ENCODE measurements around the gene KLF16. TPM values are rescaled to one million over a fixed set of nuclear protein-coding genes. Genes with fewer than 3 reads are reported as not detected.

Gene KLF16
- total and polyA plus RNA-seq, 2 donors from 2014 or later, result 10.4 to 22.2 TPM

DNA sequence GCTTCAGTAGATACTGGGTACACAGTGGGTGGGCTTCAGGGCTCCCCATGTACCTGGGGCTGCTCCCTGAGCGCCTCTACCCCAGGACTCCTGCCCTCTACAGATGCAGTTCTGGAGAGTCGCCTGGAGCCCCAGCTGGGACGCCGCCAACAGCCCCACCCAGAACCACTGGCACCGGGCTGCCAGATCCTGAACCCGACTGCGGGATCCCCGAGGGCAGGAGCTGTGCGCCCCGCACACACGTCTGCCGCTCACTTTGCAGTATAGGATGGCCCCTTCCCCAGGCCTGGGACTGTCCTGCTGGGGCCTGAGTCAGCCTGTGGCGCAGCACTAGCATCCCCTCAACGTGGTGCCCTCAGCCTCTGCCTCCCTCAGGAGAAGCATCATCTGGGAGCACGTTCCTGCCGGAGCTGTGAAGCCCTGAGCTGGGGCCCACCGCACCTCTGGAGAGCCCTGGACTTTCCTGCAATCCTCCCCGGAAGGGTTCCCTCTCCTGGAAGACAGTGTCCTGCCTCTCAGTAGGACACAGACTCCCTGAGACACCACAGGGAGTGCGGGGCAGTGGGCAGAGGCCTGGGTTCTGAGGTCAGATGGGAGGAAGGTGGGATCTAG, 18.8 kb downstream of the KLF16 start:
- FAIRE-seq, result no peak
- no peak for DNase-seq
- H3K36me3 ChIP-seq (ENCODE audit: control insufficient read depth in 2 of 3, insufficient read depth in 3 of 3, low read length in 3 of 3), result no peaks in the 10 kb centered on the region
- intact Hi-C loops (cut with DNase I), result no loop called here
- TF ChIP-seq, protein P1, sequence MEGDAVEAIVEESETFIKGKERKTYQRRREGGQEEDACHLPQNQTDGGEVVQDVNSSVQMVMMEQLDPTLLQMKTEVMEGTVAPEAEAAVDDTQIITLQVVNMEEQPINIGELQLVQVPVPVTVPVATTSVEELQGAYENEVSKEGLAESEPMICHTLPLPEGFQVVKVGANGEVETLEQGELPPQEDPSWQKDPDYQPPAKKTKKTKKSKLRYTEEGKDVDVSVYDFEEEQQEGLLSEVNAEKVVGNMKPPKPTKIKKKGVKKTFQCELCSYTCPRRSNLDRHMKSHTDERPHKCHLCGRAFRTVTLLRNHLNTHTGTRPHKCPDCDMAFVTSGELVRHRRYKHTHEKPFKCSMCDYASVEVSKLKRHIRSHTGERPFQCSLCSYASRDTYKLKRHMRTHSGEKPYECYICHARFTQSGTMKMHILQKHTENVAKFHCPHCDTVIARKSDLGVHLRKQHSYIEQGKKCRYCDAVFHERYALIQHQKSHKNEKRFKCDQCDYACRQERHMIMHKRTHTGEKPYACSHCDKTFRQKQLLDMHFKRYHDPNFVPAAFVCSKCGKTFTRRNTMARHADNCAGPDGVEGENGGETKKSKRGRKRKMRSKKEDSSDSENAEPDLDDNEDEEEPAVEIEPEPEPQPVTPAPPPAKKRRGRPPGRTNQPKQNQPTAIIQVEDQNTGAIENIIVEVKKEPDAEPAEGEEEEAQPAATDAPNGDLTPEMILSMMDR (IDR thresholded peaks at IDR 0.05; ENCODE audit: borderline replicate concordance, extremely low read depth, insufficient read depth), result no peak
- peaks cover 0 to 55% (median 12%) of the 10 kb centered on the region in 3 donors for H3K4me1 ChIP-seq (ENCODE audit: control insufficient read depth in 2 of 3, insufficient read depth in 2 of 3, low read depth in 1 of 3, low read length in 3 of 3)
- H3K27me3 ChIP-seq (ENCODE audit: control insufficient read depth, insufficient read depth, low read length), result no peaks in the 10 kb centered on the region
- H3K4me3 ChIP-seq (ENCODE audit: low read length in 3 of 3), result no peak overlapping the region
- H3K9me3 ChIP-seq (ENCODE audit: control insufficient read depth in 2 of 3, insufficient read depth in 1 of 3, low read length in 3 of 3), result no peaks in the 10 kb centered on the region
- no peak overlapping the region for H3K9ac ChIP-seq (ENCODE audit: low read length in 3 of 3)
- H3K27ac ChIP-seq (ENCODE audit: low read depth in 2 of 2, low read length in 2 of 2), result no peak overlapping the region

DNA sequence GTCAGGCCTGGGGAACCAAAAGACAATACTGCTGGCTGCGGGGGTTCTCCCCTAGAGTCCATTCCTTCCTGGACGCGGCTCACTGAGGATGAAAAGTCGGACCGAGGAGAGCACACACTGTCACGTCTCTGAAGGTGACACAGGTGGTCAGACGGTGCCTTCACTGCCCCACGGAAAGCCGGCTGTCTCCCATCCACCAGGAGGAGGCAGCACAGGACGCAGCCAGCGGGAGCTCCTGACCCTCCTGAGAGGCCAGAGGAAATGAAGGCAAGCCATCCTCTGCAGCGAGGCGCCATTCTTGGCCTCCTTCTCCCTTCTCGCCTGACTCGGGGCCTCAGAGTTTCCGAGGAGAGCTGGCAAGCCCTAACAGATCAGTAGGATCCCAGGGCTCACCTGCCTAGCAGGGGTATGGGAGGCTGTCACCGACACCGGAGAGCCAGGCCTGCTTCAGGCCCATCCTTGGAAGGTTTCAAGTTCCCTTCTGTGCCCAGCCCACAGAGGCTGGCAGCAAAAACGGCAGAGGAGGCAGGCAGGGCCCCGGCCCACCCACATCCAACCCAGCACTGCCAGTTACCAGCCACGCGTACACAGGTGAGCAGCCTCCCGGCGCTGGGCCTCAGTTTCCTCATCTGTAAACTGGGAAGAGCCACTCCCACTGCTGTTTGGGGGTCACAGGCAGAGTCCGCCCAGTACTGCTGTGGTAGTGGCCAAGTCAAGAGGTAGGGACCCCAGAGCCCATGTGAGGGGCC, 19.6 kb downstream of the KLF16 start:
- H3K4me1 ChIP-seq (ENCODE audit: control insufficient read depth in 2 of 3, insufficient read depth in 2 of 3, low read depth in 1 of 3, low read length in 3 of 3), result peaks cover 0 to 58% (median 12%) of the 10 kb centered on the region in 3 donors
- H3K4me3 ChIP-seq (ENCODE audit: low read length in 3 of 3), result no peak overlapping the region
- no peaks in the 10 kb centered on the region for H3K36me3 ChIP-seq (ENCODE audit: control insufficient read depth in 2 of 3, insufficient read depth in 3 of 3, low read length in 3 of 3)
- H3K27ac ChIP-seq (ENCODE audit: low read depth in 2 of 2, low read length in 2 of 2), result no peak overlapping the region
- TF ChIP-seq, protein P1 (IDR thresholded peaks at IDR 0.05; ENCODE audit: borderline replicate concordance, extremely low read depth, insufficient read depth), result no peak
- no peaks in the 10 kb centered on the region for H3K9me3 ChIP-seq (ENCODE audit: control insufficient read depth in 2 of 3, insufficient read depth in 1 of 3, low read length in 3 of 3)
- no peaks in the 10 kb centered on the region for H3K27me3 ChIP-seq (ENCODE audit: control insufficient read depth, insufficient read depth, low read length)
- intact Hi-C loops (cut with DNase I), result no loop called here
- FAIRE-seq, result no peak
- no peak for DNase-seq
- H3K9ac ChIP-seq (ENCODE audit: low read length in 3 of 3), result no peak overlapping the region

DNA sequence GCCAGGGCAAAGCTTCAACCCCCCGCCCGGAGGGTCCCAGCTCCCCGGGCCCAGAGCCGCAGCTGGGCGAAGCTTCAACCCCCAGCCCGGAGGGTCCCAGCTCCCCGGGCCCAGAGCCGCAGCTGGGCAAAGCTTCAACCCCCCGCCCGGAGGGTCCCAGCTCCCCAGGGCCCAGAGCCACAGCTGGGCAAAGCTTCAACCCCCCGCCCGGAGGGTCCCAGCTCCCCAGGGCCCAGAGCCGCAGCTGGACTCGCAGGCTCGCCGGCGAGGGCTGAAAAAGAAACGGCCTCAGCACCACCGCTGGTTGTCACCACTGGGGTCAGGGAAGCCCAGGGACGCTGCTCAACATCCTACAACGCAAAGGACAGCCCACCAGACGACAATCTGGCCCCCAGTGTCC, 20.3 kb downstream of the KLF16 start:
- no peaks in the 10 kb centered on the region for H3K27me3 ChIP-seq (ENCODE audit: control insufficient read depth, insufficient read depth, low read length)
- no peak for FAIRE-seq
- intact Hi-C loops (cut with DNase I), result no loop called here
- TF ChIP-seq, protein P1 (IDR thresholded peaks at IDR 0.05; ENCODE audit: borderline replicate concordance, extremely low read depth, insufficient read depth), result no peak
- H3K4me1 ChIP-seq (ENCODE audit: control insufficient read depth in 2 of 3, insufficient read depth in 2 of 3, low read depth in 1 of 3, low read length in 3 of 3), result peaks cover 0 to 58% (median 12%) of the 10 kb centered on the region in 3 donors
- H3K9ac ChIP-seq (ENCODE audit: low read length in 3 of 3), result no peak overlapping the region
- no peaks in the 10 kb centered on the region for H3K36me3 ChIP-seq (ENCODE audit: control insufficient read depth in 2 of 3, insufficient read depth in 3 of 3, low read length in 3 of 3)
- H3K27ac ChIP-seq (ENCODE audit: low read depth in 2 of 2, low read length in 2 of 2), result no peak overlapping the region
- no peak for DNase-seq
- H3K9me3 ChIP-seq (ENCODE audit: control insufficient read depth in 2 of 3, insufficient read depth in 1 of 3, low read length in 3 of 3), result no peaks in the 10 kb centered on the region
- H3K4me3 ChIP-seq (ENCODE audit: low read length in 3 of 3), result no peak overlapping the region

Data from kidney (tissue), 14 donors.